Measurements from ENCODE around the gene MCRIP1.

Gene MCRIP1

DNA sequence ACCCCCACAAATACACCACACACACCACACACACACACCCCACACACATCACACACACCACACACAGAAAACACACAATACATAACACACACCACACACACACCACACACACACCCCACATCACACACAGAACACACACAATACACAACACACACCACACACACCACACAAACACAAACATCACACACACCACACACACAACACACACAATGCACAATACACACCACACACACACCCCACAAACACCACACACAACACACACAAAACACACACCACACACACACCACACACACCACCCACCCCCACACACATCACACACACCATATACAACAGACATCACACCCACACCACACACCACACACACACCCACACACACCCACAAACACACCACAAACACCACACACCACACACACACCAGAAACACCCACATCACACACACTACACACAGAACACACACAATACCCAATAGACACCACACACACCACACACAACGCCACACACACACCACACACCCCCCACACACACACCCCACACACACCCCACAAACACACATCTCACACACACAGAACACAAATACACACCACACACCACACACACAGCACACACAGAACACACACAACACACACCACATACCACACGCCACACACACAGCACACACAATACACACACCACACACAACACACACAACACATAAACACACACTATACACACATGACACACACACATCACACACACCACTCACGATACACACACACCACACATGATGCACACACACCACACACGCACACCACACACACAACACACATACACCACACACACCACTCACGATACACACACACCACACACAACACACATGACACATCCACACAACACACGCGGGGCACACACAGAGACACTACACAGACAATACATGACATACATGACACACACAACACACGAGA, 40.1 kb downstream of the MCRIP1 start:
- Mint-ChIP-seq H3K4me1 (no peaks in the 10 kb centered on the region), H3K27me3 (no peaks in the 10 kb centered on the region), H3K27ac (ENCODE audit: low read depth) (no peak overlapping the region), H3K9me3 (no peaks in the 10 kb centered on the region), H3K4me3 (no peak overlapping the region), H3K36me3 (ENCODE audit: insufficient read depth) (no peaks in the 10 kb centered on the region)
- DNase-seq (ENCODE audit: low spot score in 2 of 2) (no peak), ATAC-seq (replicated peaks; ENCODE audit: extremely low read depth, poor library complexity, severe bottlenecking) (no peak)

Data from central memory CD8-positive, alpha-beta T cell (primary cell).